Upper lobe of left lung (tissue), 4 donors: ENCODE measurements around the gene REELD1.

Source experiments
- CTCF ChIP-seq, 6 experiments: fragments of 450-650 bp in 4 of 6; fragments of 200-600 bp in 2 of 6; sonication (generic) in 2 of 6; IDR thresholded peaks; one replicate each; pipeline ENCODE4 v1.5.1; 2016 to 2019; ENCODE audit warnings: antibody characterized with exemption in 6 of 6
- POLR2AphosphoS5 ChIP-seq, 2 donors: sonication (generic); formaldehyde crosslinking; IDR thresholded peaks; one replicate each; pipeline ENCODE4 v1.5.1; 2017; ENCODE audit warnings: antibody characterized with exemption in 2 of 2

- TF ChIP-seq POLR2AphosphoS5 (IDR thresholded peaks at IDR 0.05): no peak
- no peak for TF ChIP-seq CTCF (IDR thresholded peaks at IDR 0.05)
Measured at GRCh38 chr4:146255463-146255862, 41.1 kb downstream of the REELD1 start.
